Testis (tissue), 2 donors: Measurements from ENCODE around the gene PPM1H.

Experiments used
- CTCF ChIP-seq, 3 experiments: fragments of 450-650 bp in 2 of 3; fragments of 200-600 bp in 1 of 3; sonication (generic) in 1 of 3; IDR thresholded peaks; one replicate each; pipeline ENCODE4 v1.5.1; 2016 to 2019; ENCODE audit warnings: antibody characterized with exemption in 3 of 3, mild to moderate bottlenecking in 2 of 3, moderate library complexity in 1 of 3
- POLR2A ChIP-seq: fragments of 450-650 bp; IDR thresholded peaks from one replicate; pipeline ENCODE4 v1.6.1; 2017; ENCODE audit warnings: antibody characterized with exemption, mild to moderate bottlenecking, moderate library complexity

GRCh38 chr12:62834406-62834805, 100.5 kb downstream of the PPM1H start:
- TF ChIP-seq CTCF (IDR thresholded peaks at IDR 0.05) (no peak), POLR2A (no peak)
